ENCODE results near the gene RXRA.

- TF ChIP-seq, protein P1, sequence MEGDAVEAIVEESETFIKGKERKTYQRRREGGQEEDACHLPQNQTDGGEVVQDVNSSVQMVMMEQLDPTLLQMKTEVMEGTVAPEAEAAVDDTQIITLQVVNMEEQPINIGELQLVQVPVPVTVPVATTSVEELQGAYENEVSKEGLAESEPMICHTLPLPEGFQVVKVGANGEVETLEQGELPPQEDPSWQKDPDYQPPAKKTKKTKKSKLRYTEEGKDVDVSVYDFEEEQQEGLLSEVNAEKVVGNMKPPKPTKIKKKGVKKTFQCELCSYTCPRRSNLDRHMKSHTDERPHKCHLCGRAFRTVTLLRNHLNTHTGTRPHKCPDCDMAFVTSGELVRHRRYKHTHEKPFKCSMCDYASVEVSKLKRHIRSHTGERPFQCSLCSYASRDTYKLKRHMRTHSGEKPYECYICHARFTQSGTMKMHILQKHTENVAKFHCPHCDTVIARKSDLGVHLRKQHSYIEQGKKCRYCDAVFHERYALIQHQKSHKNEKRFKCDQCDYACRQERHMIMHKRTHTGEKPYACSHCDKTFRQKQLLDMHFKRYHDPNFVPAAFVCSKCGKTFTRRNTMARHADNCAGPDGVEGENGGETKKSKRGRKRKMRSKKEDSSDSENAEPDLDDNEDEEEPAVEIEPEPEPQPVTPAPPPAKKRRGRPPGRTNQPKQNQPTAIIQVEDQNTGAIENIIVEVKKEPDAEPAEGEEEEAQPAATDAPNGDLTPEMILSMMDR (IDR thresholded peaks at IDR 0.05): no peak
- TF ChIP-seq POLR2A (IDR thresholded peaks at IDR 0.05): no peak
Measured at GRCh38 chr9:134357631-134358025, 31.4 kb downstream of the RXRA start.

Measured in thyroid gland (tissue), 4 donors.